Esophagus mucosa (tissue), 1 donor: ENCODE data around the gene RBMXL2. TPM values are rescaled to one million over a fixed set of nuclear protein-coding genes. Genes with fewer than 3 reads are reported as not detected.

Source experiments
- ATAC-seq: fragments of 200-7000 bp; cut with Tn5 transposase; one replicate; pipeline ENCODE4 v1.9.1; 2020
- total RNA-seq: library from RNA; stranded (reverse); gene quantifications from one replicate; pipeline ENCODE4 v1.2.4, GENCODE V29; 2023
- donor health status: DM: yes; HTN: yes; CAD: no.

RBMXL2 gene
- not detected for total RNA-seq

DNA sequence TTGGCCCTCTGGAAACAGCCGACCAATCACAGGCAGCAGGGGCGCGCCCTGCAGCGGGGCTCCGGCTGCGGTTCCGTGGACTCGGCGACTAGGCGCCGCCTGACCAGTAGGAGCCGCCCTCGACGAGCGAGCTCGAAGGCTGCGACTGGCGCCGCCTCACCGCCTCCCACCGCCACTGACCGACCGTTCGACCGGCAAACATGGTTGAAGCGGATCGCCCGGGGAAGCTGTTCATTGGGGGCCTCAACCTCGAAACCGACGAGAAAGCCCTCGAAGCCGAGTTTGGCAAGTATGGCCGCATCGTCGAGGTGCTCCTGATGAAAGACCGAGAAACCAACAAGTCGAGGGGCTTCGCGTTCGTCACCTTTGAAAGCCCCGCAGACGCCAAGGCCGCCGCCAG is at the start of gene RBMXL2:
RBMXL2 (plus strand) TSS at position 78 of the 400 bp plus-strand sequence; CDS start at position 201, 123 bp downstream.
- no peak for ATAC-seq

DNA sequence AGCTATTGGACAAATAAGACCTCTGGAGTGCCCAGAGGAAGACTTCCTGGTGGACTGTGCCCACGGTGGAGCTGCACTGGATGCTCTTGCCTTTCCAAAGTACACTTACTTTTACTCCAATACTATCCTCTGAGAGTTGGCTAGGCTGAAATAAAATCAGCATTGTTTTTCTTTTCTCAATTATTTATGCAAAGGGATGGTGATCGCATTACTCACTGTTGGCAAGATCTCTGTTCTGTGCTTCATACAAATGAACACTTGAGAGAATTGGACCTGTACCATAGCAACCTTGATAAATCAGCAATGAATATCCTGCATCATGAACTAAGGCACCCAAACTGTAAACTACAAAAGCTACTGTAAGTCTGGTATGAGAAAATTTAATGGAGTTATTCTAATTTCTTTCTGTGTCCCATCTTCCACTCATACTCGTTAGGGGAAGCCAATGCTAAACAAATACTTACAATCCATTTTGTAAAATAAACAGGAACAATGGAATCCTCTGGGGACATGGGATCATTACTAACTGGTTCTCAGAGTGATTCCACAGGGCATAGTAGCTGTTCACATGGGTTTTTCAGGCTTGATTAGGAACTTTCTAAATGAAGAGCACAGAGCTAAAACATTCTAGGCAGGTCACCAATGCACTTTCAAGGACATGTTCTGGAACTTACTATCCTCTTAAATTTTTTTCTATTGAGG is 42.2 kb upstream of the RBMXL2 start:
- no peak for ATAC-seq

DNA sequence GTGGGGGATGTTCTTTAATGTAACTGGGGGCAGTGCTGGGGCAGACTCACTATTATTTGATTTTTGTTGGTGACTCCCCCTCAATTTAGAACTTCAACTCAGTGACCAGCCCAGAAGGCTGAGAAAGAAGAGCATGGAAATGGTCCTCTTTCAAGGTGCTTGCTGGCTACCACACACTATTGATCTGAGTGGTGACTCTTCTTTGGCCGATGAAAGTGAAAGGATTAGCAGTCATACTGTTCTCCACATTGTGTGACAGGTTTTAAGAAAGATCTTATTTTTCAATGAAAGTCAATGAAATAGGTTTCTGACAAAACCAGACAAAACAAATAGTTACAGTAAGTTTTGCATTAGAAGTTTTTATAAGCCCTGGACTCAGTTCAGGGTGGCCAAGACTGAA is 38.6 kb upstream of the RBMXL2 start:
- no peak for ATAC-seq

DNA sequence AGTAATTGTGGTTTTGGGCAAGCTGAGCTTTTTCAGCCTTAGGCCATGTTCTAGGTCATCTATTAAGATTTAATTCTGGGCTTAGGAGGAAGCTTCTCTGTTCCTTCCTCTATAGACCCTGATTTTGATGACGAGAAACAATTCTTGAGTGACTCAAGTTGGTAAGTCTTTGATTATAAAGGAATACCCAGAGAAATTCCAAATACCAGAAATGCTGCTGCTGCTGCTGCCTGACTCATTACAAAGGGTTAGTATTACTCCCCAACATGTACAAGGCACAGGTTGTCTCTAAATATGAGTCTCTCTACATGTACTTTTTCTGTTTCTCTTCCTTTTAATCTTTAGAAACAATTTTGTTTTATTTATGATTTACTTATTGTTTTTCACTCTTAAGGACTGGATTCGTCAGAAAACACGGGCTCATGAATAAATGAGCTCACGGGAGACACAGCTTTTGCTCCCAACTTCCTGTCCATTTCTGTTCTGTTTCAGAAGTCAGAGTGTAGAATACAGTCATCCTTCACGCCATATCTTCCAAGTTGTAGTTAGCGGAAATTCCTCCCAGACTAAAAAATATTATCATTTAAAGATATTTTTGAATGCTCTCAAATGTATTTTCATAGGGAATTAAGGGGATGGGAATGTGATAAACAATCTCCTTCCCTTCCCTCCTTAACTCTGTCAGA is 31.8 kb upstream of the RBMXL2 start:
- ATAC-seq, result no peak

DNA sequence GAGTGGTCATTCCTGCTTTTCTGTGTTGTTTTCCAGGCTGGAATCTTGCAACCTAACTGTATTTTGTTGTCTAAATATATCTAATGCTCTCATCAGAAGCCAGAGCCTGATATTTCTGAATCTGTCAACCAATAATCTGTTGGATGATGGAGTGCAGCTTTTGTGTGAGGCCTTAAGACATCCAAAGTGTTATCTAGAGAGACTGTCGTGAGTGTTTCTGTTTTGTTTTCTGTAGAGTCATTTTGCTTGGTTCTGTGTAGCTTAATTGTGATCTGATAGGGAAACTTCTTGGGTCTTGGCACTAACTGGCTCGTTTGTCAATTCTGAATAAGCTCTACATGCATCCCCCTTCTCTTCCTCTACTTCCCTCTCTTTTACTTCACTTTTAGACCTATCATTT is 31.2 kb upstream of the RBMXL2 start:
- ATAC-seq, result no peak

DNA sequence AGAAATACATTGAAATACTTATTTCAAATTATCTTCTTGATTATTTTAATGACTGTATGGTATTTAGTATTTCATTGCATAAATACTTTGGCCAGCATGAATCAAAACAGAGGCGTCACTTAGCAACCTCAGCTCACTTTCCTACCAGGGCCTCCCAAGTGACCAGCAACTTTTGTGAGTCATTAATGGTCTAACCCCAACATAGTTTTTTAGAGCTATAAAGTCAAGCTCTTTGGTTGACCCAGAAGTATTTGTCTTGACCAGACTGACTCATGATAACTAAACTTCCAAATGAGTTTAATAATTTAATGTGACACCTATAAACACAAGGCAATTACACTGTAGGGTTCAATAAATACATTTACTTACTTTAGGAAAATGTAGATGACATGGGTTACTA is 27.9 kb upstream of the RBMXL2 start:
- no peak for ATAC-seq

DNA sequence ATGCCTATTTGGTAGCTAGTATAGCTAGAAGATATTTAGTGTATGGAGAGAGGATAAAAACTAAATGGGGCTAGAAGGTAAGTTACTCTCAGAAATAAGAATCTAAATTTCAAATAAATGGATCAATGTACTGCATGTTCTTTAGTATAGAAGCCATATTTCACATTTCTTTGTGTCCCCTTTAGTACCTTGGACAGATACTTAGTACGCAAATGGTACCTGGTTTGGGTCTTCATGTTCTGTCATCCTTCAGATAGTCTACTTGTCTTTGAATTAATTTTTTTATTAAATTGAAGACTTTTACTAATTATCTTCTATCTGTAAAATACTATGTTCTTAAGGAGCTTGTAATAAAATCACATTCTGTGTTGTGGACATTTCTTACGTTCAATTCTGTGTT is 26.3 kb upstream of the RBMXL2 start:
- ATAC-seq, result no peak

DNA sequence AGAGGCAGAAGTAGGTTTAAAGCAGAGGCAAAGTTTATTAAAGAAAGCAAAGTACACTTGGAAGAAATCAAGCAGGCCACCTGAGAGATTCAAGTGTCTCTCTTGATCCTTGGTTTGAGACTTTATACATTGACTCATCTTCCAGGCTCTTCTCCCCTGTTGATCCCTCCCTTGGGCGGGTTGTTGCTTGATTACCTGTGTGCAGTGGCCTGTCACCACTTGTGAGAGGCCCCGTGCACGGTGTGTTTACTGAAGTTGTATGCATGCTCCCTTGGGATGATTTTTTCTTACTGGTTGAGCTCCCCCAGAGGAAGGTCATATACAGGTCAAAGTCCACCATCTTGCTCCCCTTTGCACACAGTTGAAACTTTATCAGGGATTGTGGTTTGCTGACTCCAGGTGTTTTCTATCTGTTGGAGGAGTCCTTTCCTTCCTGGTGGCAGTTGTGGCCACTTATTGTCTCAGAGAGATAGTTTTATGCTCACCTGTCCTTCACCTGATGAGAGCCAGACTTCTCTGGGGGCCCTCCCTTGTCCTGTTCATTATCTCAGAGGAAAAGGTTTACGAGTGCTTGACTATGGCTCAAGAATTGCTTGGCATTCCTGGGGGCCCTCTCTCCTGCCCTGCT is 16.3 kb upstream of the RBMXL2 start:
- ATAC-seq, result no peak

DNA sequence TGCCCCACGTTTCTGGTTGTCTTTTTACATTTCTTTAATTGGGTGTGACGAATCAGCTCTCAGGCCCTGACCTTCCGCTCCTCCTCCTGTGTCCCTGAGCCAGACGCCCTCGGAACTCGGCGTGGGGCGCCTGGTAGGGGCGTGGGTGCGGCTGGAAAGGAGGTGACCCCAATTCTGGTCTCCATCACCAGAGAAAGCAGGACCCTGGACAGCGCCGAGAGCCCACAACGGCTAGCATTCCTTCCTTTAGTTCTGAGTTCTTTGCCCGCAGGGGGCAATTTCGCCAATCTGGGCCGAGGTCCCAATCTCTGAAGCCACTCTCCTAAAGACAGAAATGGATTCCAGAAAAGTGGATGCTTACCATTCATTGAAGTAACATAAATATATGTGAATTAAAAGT is 11.7 kb upstream of the RBMXL2 start:
- ATAC-seq, result no peak

DNA sequence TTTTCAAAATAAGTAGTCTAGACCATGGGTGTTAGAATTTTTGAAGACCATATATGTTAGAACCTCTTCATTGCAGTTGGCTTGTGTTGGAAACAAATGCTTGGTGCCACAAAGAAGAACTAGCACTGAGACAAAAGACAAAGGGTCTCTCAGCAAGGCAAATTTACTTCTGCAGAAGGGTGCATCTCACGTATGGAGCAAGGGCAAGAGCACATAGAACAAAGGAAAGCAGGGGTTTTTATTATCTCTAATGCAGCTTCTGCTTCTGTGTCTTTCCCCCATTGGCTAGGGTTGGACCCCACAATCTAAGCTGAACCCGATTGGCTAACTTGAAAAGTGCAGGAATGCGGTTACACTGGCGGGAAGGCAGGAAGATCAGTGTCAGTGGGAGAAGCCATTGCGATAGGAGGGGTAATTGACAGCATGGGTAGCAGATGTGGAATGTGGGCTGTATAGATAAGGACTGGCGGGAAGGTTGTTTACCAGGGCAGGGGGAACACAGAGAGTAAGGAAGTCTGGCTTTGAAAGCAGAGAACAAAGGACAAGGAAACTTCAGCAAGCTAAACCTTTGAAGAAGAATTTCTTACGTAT is 9.2 kb upstream of the RBMXL2 start:
- ATAC-seq, result no peak

DNA sequence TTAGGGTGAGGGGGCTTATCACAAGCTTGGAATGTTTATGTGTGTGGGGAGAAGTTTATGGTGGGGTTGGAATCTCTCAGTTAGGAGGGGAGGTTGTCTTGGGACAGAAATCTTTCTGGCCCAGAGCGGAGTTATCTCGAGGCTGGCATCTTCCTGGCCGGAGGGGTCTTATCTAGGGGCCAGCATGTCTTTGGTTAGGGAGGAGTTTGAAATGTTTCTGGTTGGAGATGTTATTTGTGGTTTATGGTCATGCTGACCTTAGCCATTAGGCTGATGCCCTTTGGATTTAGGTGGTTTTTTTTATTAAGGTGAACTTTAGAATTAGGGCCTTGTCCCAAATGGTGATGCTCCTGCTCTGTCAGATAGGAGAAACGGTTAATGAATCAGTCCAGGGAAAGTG is 7.9 kb upstream of the RBMXL2 start:
- ATAC-seq, result no peak

DNA sequence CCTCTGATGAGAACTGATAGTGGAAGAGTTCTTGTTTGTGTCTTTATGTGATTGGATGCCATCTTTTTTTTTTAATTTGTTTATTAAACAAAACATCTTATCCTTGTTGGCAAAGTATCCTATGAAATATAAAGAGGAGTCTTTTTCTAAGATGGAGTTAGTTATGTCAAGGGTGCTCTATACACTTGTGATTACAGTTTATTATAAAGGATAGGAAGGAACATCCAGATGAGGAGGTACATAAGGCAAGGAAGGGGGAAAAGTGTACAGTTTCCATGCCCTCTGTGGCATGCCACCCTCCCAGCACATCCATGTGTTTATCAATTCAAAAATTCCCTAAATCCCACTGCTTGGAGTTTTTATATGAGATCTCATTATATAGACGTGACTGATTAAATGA is 7.4 kb upstream of the RBMXL2 start:
- no peak for ATAC-seq

DNA sequence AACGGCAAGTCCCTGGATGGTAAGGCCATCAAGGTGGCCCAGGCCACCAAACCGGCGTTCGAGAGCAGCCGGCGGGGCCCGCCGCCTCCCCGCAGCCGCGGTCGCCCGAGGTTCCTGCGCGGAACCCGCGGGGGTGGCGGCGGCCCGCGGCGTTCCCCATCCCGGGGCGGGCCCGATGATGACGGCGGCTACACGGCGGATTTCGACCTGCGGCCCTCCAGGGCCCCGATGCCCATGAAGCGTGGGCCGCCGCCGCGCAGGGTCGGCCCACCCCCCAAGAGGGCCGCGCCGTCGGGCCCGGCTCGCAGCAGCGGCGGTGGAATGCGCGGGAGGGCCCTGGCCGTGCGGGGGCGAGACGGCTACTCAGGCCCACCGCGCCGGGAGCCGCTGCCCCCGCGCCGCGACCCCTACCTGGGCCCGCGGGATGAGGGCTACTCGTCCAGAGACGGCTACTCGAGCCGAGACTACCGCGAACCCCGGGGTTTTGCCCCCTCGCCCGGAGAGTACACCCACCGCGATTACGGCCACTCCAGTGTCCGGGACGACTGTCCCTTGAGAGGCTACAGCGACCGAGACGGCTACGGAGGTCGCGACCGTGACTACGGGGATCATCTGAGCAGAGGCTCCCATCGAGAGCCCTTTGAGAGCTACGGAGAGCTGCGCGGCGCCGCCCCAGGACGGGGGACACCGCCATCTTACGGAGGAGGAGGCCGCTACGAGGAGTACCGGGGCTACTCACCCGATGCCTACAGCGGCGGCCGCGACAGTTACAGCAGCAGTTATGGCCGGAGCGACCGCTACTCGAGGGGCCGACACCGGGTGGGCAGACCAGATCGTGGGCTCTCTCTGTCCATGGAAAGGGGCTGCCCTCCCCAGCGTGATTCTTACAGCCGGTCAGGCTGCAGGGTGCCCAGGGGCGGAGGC is 792 bp downstream of the RBMXL2 start:
- ATAC-seq, result no peak

DNA sequence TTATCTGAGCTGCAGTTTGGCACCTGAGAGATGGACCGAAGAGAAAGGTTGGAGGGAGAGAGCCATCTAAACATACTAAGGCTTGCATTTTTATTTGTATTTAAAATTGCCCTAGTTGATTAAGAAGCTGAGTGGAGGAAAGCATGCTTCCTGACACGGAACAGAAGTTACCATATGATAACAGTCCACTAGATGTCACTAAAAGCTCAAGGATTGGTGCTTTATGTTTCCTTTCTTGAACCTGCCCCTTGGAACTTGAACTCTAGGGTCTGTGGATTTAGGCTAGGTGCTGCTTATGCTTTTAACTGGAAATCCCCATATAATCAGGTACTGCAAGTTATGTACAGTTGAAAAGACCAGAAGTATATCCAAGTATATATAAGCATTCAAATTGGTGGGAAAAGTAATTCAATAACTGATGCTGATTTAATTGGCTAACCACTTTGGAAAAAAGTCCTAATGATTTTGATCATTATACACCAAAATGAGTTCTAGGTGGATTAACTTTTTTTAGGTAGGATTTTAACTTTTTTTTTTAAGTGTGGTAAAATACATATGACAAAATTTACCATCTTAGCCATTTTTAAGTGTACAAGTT is 9.5 kb downstream of the RBMXL2 start:
- peak; percentile 61 for ATAC-seq

DNA sequence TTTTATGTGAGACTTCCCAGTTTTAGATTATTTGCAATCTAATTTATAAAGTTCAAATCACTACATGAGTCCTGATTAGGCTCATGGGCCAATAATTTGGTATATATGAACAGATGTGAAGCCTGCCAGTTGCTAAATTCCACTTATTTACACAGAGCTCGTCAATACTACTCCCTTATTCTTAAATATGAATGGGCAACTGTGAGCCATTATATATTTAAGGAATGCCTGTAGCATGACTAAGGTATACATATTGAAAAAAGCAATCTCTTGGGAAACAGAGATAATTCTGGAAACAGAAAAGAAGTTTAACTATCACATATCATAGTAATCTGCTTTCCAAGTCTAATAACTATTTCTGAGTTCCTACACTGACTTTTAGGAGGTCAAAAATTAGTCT is 27.0 kb downstream of the RBMXL2 start:
- no peak for ATAC-seq

DNA sequence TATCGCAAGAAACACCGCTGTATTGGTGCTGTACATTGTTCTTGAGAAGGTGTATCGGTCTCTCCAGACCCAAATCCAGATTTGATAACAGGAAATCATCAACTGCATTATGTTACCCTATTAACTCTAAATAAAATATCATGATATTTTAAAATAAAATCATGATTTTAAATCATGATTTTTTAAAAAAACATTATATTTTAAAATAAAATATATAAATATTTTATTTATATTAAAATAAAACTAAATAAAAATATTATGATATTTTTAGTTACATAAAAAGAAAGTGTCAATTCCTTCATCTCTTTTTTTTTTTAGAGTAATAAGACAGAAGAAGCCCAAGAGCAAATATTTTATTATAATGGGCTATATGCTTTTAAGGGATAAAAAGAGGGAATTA is 27.6 kb downstream of the RBMXL2 start:
- no peak for ATAC-seq

DNA sequence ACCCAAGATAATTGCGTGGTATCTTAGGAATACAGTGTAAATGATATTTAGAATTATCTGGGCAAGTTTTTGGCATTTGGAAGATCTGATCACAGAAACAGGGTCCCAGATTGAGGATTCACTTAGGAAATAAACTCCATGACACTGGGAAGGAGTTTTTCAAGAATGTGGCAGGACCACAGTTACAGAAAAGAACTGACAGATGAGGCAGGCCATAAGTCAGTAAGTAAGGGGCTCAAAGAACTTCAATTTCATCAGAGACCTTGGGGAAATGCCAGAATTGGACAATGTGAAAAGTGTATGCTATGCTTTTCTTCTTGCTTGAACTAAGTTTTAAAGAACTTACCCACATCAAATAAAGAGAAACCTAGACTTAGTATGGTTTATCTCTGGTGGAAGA is 49.3 kb downstream of the RBMXL2 start:
- ATAC-seq, result no peak

Other genes starting within 250 kb of the RBMXL2 start
- gene OR10A5, start 243.3 kb upstream of the RBMXL2 start, total RNA-seq, result not detected
- not detected for gene OR10A2, start 225.9 kb upstream of the RBMXL2 start, total RNA-seq
- not detected for gene OR10A4, start 212.4 kb upstream of the RBMXL2 start, total RNA-seq
- gene OR2D2, start 196.5 kb upstream of the RBMXL2 start, total RNA-seq, result 0.20 TPM
- gene OR2D3, start 168.0 kb upstream of the RBMXL2 start, total RNA-seq, result not detected
- 2.2 TPM for gene ZNF215, start 162.6 kb upstream of the RBMXL2 start, total RNA-seq
- gene ZNF214, start 68.7 kb upstream of the RBMXL2 start, total RNA-seq, result 0.88 TPM
- gene NLRP14, start 68.5 kb upstream of the RBMXL2 start, total RNA-seq, result not detected
- not detected for gene SYT9, start 162.9 kb downstream of the RBMXL2 start, total RNA-seq